ENCODE data around the gene ZPR1. TPM values are rescaled to one million over a fixed set of nuclear protein-coding genes. Genes with fewer than 3 reads are reported as not detected.

ZPR1 gene
- total and polyA plus RNA-seq, 12 donors: 10.5 to 63.6 (median 28.1) TPM

DNA sequence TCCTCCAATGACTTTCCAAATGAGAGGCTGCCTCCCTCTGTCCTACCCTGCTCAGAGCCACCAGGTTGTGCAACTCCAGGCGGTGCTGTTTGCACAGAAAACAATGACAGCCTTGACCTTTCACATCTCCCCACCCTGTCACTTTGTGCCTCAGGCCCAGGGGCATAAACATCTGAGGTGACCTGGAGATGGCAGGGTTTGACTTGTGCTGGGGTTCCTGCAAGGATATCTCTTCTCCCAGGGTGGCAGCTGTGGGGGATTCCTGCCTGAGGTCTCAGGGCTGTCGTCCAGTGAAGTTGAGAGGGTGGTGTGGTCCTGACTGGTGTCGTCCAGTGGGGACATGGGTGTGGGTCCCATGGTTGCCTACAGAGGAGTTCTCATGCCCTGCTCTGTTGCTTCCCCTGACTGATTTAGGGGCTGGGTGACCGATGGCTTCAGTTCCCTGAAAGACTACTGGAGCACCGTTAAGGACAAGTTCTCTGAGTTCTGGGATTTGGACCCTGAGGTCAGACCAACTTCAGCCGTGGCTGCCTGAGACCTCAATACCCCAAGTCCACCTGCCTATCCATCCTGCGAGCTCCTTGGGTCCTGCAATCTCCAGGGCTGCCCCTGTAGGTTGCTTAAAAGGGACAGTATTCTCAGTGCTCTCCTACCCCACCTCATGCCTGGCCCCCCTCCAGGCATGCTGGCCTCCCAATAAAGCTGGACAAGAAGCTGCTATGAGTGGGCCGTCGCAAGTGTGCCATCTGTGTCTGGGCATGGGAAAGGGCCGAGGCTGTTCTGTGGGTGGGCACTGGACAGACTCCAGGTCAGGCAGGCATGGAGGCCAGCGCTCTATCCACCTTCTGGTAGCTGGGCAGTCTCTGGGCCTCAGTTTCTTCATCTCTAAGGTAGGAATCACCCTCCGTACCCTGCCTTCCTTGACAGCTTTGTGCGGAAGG is 44.8 kb upstream of the ZPR1 start:
- no peaks in the 10 kb centered on the region for H3K36me3 ChIP-seq (replicated peaks in 1 of 2)
- 80 to 85% (median 82%) methylated on average over 7 to 13 of the region's 13 CpGs for WGBS, 4 donors
- TF ChIP-seq CTCF (IDR thresholded peaks at IDR 0.05) (no peak), POLR2A (IDR thresholded peaks at IDR 0.05) (no peak)
- intact Hi-C loops (cut with DNase I): no loop called here
- H3K4me3 ChIP-seq: no peak overlapping the region
- H3K27ac ChIP-seq: no peak overlapping the region
- DNase-seq: no peak
- no peaks in the 10 kb centered on the region for H3K27me3 ChIP-seq
- H3K9me3 ChIP-seq (replicated peaks in 1 of 3): no peaks in the 10 kb centered on the region
- H3K4me1 ChIP-seq (replicated peaks in 1 of 2): peaks cover 9 to 17% of the 10 kb centered on the region in 2 donors

- no peak for TF ChIP-seq CTCF (IDR thresholded peaks at IDR 0.05)
- TF ChIP-seq POLR2A (IDR thresholded peaks at IDR 0.05): no peak
- no peak for DNase-seq
- Histone ChIP-seq H3K9me3 (replicated peaks in 1 of 3) (no peaks in the 10 kb centered on the region), H3K4me3 (no peak overlapping the region), H3K27ac (no peak overlapping the region), H3K4me1 (replicated peaks in 1 of 2) (peaks cover 9 to 17% of the 10 kb centered on the region in 2 donors), H3K27me3 (no peaks in the 10 kb centered on the region), H3K36me3 (replicated peaks in 1 of 2) (no peaks in the 10 kb centered on the region)
- 93 to 97% (median 95%) methylated on average over 5 to 7 of the region's 7 CpGs for WGBS, 4 donors
- intact Hi-C loops (cut with DNase I): no loop called here
Observed at GRCh38 chr11:116831790-116832349, 44.0 kb upstream of the ZPR1 start.

DNA sequence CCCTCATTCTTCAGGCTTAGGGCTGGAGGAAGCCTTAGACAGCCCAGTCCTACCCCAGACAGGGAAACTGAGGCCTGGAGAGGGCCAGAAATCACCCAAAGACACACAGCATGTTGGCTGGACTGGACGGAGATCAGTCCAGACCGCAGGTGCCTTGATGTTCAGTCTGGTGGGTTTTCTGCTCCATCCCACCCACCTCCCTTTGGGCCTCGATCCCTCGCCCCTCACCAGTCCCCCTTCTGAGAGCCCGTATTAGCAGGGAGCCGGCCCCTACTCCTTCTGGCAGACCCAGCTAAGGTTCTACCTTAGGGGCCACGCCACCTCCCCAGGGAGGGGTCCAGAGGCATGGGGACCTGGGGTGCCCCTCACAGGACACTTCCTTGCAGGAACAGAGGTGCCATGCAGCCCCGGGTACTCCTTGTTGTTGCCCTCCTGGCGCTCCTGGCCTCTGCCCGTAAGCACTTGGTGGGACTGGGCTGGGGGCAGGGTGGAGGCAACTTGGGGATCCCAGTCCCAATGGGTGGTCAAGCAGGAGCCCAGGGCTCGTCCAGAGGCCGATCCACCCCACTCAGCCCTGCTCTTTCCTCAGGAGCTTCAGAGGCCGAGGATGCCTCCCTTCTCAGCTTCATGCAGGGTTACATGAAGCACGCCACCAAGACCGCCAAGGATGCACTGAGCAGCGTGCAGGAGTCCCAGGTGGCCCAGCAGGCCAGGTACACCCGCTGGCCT is 42.5 kb upstream of the ZPR1 start:
- intact Hi-C loops (cut with DNase I): no loop called here
- no peak overlapping the region for H3K27ac ChIP-seq
- no peak for DNase-seq

More for the DNA sequence above, 42.5 kb upstream of the ZPR1 start:
- no peaks in the 10 kb centered on the region for H3K36me3 ChIP-seq (replicated peaks in 1 of 2)
- WGBS, 4 donors: 95 to 97% (median 96%) methylated on average over 9 to 17 of the region's 17 CpGs
- H3K9me3 ChIP-seq (replicated peaks in 1 of 3): no peaks in the 10 kb centered on the region
- no peak for TF ChIP-seq POLR2A (IDR thresholded peaks at IDR 0.05)
- no peak for TF ChIP-seq CTCF (IDR thresholded peaks at IDR 0.05)
- H3K4me3 ChIP-seq: no peak overlapping the region
- no peaks in the 10 kb centered on the region for H3K27me3 ChIP-seq
- H3K4me1 ChIP-seq (replicated peaks in 1 of 2): peaks cover 4 to 5% of the 10 kb centered on the region in 2 donors

All from adrenal gland (tissue), 12 donors.